ENCODE data around the gene USP43. TPM values are rescaled to one million over a fixed set of nuclear protein-coding genes. Genes with fewer than 3 reads are reported as not detected.

The USP43 gene
- total RNA-seq, 1 donor from 2014 or later = under 0.01 TPM

DNA sequence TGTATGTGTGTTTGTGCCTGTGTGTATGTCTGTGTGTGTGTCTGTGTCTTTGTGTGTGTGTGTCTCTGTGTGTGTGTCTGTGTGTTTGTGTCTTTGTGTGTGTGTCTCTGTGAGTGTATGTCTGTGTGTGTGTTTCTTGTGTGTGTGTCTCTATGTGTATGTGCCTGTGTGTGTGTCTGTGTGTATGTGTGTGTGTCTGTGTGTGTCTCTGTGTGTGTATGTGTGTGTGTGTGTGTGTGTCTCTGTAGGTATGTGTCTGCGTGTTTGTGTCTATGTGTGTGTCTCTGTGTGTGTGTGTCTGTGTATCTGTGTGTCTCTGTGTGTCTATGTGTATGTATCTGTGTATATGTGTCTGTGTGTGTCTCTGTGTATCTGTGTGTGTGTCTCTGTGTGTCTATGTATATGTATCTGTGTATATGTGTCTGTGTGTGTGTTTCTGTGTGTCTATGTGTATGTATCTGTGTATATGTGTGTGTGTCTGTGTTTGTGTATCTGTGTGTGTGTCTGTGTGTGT, 70.2 kb downstream of the USP43 start:
- DNase-seq = no peak

DNA sequence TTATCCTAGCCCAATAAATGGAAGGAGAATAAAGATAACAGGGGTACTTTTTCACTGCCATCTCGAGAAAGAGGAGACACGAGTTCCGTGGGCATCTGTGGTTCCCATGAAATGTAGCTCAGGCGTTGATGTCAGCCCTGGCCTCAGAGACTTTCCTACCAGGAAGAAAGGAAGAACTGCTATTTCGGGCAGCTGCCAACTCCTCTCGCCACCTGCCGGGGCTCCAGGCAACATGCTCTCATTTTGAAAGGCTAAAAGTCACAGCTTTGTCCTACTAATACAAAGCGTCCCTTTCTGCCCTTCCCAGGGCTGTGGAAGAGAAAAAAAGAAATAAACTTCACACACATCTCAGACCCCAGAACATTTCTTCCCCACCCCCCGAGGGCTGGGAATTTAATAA, 80.3 kb downstream of the USP43 start:
- DNase-seq = no peak

DNA sequence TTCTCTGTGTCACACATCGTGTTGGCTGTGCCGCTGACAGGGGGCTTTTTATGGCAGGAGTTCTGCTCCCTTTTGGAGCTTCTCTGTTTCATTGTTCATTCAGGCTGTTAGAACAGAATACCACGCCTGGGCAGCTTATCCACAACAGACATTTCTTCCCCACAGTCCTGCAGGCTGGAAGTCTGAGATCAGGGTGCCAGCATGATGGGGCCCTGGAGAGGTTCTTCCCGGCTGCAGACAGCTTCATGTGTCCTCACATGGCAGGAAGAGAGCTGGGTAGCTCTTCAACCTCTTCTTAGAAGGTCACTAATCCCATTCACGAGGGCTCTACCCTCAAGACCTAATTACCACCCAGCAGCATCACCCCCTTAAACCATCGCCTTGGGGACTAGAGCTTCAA, 81.0 kb downstream of the USP43 start:
- no peak for DNase-seq

DNA sequence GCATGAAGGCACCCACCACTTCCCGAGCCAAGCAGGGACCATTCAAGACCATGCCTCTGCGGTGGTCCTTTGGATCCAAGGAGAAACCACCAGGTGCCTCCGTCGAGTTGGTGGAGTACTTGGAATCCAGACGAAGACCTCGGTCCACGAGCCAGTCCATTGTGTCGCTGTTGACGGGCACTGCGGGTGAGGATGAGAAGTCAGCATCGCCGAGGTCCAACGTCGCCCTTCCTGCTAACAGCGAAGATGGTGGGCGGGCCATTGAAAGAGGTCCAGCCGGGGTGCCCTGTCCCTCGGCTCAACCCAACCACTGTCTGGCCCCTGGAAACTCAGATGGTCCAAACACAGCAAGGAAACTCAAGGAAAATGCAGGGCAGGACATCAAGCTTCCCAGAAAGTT, 82.7 kb downstream of the USP43 start:
- no peak for DNase-seq

DNA sequence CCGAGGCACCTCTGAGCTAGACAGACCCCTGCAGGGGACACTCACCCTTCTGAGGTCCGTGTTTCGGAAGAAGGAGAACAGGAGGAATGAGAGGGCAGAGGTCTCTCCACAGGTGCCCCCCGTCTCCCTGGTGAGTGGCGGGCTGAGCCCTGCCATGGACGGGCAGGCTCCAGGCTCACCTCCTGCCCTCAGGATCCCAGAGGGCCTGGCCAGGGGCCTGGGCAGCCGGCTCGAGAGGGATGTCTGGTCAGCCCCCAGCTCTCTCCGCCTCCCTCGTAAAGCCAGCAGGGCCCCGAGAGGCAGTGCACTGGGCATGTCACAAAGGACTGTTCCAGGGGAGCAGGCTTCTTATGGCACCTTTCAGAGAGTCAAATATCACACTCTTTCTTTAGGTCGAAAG, 83.2 kb downstream of the USP43 start:
- no peak for DNase-seq

DNA sequence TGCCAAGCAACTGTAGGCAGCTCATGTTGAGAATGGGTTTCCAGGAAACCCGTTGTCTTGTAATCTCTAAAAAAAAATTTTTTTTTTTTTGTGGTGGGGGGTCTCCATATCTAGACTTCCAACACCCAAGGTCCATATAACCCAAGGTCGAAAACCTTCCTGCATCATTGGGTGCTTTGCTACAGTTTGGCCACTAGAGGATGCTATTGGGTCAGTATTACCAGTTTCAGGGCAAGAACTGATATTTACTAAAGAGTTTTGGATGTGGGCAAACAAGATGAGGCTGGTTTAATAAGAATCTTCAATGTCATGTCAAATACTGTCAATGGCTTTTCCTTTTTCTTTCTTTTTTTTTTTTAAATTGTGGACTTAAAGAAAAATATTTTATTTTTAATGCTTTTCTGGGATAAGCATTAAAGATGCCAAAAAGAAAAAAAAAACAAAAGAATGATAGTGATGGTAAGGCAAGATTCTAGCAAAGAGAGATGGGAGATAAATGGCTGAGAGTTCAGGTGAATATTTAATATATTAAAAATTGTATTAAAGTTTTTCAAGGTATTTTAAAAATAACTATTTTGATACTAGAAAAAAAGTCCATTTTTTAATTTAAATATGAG, 83.8 kb downstream of the USP43 start:
- DNase-seq = peak; percentile 62

DNA sequence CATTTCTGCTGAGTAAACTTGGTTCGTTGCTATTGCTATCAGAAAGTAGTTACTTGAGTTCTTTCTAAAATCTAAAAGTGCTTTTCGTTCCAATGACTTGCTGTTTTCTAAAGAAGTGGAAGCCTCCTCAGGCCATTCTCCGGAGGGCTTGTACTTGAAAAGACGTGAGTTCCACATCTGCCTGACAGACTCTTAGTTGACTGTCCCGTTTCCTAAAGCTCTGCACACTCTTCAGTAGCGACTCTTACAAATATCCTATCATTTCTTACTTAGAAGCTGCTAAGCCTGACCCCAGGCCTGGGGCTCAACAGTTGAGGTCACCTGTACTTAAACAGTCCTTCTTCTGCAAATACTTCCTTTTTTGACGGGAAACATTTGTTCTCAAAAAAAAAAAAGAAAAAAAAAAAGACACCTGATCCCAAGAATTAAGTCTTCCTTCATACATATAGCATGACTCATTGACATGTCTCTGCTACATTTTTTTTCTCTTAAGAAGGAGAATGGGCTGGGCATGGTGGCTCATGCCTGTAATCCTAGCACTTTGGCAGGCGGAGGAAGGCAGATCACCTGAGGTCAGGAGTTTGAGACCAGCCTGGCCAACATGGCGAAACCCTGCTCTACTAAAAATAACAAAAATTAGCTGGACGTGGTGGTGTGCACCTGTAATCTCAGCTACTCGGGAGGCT, 84.6 kb downstream of the USP43 start:
- no peak for DNase-seq

DNA sequence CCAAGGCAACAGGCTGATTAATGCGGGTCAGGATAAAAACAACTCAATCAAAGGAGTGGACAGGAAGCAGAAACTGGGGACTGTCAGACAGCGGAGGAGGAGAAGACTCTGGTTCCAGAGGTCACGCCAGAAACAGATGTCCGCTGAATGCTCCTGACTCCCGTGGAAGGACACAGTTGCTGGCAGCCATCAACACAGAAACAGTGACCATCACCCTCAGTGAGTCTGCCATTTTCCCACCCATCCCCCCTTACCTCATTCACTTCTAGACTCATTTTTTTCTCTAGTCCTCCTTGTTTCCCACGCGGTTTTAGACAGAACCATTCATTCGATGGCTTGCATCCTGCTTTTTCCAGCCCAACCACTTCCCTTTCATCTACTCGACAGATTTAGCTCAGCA, 105.2 kb downstream of the USP43 start:
- no peak for DNase-seq

DNA sequence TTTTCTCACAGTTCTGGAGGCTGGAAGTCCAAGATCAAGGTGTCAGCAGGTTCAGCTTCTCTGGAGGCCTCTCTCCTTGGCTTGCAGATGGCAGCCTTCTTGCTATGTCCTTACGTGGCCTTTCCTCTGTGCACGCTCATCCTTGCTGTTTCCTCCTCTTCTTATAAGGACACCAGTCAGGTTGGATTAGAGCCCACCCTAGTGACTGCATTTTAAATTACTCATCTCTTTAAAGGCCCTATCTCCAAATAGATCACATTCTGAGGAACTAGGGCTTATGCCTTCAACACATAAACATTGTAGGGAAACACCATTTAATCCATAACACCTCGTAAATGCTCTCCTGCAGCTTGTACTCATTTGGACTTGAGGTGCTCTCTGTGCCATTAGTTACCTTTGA, 109.8 kb downstream of the USP43 start:
- no peak for DNase-seq

DNA sequence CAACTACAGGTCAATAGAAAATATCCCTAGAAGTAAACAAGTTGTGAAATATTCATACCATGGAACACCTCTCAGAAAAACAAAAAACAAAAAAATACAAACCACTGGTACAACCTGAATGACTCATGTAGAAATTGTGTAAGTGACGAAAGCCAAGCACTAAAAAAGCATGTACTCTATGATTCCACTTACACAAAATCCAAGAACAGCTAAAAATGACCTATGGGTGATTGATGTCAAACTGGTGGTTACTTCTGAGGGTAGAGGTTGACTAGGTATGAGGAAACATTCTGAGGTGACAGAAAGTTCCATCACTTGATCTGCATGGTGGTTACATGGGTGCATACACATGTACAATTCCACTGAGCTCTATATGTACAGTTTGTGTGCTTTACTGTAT, 114.9 kb downstream of the USP43 start:
- no peak for DNase-seq

DNA sequence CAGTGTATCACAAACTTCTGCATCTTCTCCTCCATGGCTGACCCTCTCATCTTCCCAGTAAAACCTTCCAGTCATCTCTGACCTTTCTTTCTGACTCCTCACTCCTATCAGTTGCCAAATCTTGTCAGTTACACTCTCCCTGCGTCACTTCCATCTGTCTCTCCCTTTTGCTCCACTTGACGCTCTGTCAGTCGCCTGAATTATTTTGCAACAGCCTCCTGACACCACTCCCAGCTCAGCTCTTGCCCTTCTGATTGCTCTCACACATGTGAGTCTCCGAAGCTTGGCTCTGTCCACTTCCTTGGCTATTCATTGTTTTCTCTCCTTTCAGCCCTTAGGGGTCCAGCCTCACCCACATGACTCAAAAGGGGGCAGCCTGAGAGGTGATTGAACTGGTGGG, 118.3 kb downstream of the USP43 start:
- no peak for DNase-seq

DNA sequence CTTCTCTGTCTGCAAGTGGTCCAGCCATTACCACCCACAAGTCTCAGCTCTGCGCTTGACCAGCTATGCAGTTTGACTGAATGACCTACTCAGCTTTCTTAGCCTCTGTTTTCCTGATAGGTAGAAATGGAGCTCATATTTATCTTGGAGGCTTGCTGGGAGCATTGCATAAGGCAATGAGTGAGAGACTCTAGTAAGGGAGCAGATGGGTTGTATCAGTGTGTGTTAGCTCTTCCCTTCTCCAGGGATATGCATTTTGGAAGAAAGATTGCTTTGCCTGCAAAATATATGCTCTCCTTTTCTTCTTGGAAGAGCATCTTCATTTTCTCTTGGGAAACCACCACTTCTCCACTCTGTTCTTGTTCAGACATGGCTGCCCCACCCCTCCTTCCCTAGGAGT, 120.0 kb downstream of the USP43 start:
- DNase-seq = no peak

DNA sequence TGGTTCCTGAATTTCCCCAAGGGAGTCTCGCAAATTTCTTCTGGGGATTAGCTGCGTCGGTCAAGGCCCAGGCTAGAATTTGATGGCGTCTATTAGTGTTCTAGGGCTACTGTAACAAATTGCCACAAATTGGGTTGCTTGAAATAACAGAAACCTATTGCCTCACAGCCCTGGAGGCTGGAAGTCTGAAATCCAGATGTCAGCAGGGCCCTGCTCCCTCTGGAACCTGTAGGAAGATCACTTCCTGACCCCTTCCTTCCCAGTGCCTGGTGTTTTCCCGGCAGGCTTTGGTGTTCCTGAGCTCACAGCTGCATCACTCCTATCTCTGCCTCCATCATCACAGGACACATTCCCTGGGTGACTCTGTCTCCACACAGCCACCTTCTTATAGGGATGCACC, 121.7 kb downstream of the USP43 start:
- DNase-seq = no peak

DNA sequence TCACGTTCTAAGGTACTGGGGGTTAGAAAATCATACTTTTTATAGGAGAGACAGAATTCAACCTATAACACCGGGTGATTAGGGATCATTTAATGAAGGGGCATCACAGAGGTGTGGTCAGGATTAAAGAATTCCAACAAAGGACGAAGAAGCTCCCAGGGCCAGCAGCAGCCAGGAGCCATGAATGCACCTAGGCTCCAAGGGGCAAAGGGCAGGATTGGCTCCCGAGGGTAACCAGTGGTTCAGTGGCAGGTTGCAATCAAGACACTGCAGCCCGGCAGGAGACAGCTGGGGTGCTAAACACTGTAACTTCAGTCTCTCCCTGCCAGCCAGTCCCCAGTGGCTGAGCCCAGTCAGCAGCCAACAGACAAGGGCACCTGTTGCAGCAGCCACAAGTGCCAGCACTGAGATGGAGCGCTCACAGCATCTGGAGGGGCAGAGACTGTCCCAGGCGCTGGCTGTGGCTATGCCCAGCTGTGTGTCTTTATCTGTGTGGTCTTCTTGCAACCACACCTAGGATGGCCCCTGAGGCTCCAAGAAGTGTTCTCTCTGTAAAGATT, 122.2 kb downstream of the USP43 start:
- DNase-seq = no peak

DNA sequence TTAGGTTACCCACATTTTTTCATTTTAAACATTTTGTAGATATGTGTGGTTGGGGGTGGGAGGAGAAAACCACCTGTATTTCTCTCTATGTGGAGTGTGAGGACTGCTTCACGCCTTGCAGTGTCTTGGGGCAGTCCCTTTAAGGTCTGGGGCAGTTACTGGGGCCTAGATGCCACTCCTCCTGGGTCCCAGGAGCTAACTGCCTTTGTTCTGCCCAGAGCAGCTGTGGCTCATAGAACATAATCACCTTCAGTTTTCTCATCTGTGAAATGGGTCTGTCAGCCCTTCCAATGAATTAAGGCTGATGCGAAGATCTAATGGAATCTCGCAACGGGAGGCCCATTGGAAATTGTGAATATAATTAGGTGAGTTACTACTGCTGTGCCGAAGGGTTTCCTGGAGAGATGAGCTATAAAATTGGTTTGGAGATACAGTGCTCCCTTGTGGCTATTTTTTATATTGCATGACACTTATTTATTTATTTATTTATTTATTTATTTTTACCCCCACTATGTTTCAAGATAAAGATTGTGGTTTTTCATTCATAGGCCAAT, 123.1 kb downstream of the USP43 start:
- peak; percentile 40 for DNase-seq

DNA sequence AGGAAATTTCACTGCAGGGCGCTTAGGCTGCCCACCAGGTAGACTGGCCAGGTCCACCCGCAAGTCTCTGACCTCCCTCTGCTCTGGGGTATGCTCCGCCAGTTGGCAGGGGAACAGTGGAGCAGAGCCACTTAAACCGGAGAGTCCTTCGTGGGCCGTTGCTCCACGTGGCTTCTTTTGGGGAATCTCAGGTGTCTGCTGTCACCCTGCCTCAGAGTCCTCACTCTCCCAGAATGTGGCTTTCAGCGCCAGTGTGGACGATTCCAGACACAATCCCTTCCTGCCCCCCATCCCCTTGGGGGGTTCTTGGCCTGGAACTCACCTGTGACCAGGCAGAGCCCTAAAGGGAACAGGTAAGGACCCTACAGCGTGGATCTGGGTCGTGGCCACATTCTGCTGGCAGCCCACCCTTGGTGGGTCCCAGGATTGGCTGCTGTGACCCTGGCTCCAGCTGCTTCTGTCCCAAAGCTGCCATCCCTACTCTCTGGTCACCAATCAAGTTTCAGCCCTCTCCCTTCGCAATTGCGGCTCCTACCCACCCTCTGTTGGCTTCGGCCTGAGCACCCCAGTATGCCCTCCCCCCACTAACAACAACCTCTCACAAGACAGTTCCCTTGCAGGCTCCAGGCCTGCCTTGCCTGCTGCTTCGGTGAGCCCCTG, 123.8 kb downstream of the USP43 start:
- no peak for DNase-seq

DNA sequence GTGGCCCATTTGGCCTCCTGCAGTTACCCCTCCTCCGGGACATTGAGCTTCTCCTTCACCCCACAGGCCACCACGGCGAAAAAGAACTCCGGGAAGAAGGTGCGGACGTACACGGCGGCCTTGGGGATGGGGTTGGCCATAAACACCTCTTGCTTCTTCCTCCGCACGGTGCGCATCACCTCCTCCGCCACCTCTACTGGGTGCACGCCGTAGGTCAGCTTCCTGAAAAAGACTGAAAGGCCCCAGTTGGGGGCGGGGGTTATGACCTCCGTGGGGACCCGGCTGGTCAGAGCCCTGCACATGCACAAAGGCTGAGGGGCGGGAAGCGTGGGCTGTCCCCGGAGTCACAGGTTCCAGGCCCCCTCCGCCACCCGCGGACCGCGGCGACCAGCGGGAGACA, 126.1 kb downstream of the USP43 start:
- DNase-seq = no peak

DNA sequence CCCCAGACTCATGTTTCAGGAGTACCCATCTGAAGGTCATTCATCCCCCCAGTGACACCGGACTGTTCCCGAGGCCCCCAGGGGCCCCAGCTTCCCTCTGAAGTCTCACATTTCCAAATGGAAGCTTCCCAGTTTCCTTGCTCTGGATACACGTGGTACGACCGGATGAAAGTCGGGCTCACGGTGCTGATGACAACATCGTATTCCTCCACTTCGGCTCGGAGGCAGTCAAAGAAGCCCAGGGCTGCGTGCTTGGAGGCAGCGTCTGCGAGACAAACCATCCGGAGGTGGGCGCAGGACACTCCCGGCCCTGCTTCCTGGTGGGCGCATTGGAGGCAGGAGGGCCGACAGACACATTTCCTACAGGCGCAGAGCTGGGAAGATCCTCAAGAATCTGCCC, 127.3 kb downstream of the USP43 start:
- no peak for DNase-seq

DNA sequence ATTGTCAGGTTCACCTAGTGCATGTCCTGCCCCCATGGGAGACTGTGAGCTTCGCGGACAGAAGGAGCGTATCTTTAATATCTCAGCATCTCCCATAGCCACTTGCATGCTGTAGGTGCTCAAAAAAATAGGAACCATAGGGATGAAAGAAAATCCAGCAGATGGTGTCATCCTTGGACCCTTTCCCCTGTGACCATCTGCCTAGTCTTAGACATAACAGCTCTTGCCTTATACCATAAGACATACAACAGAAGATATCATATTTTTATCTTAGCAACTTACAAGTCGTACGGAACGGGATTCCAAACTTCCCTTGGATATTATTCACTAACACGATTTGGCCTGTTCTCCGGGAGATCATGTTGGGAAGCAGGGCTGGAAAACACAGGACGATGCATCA, 131.6 kb downstream of the USP43 start:
- no peak for DNase-seq

All from dermis blood vessel endothelial cell (primary cell).